Neuronal stem cell (in vitro differentiated cells): ENCODE results near the gene MUC5AC.

Experiments used
- DNase-seq: peaks from one replicate; pipeline ENCODE4 v3.0.0-alpha.2; 2013; ENCODE audit warnings: low spot score
- H2AFZ ChIP-seq: one replicate; pipeline ENCODE4 v1.6.1; 2013; ENCODE audit warnings: mild to moderate bottlenecking, low read length, inconsistent platforms
- H2AK5ac ChIP-seq: 2 replicates; pipeline ENCODE4 v1.6.1; 2013; ENCODE audit warnings: low read depth, mild to moderate bottlenecking, inconsistent platforms, low read length, moderate library complexity, mixed read lengths
- H2BK120ac ChIP-seq: 2 replicates; pipeline ENCODE4 v1.6.1; 2013; ENCODE audit warnings: low read depth, mild to moderate bottlenecking, inconsistent platforms, low read length, moderate library complexity, mixed read lengths
- H2BK12ac ChIP-seq: one replicate; pipeline ENCODE4 v1.6.1; 2013; ENCODE audit warnings: low read length, inconsistent platforms
- H2BK15ac ChIP-seq: 2 replicates; pipeline ENCODE4 v1.6.1; 2013; ENCODE audit warnings: mild to moderate bottlenecking, low read length, inconsistent platforms, mixed read lengths
- H2BK5ac ChIP-seq: one replicate; pipeline ENCODE4 v1.6.1; 2013; ENCODE audit warnings: inconsistent platforms, mild to moderate bottlenecking, low read length, moderate library complexity
- H3K14ac ChIP-seq: one replicate; pipeline ENCODE4 v1.6.1; 2013; ENCODE audit warnings: low read length, inconsistent platforms
- H3K18ac ChIP-seq: 2 replicates; pipeline ENCODE4 v1.6.1; 2013; ENCODE audit warnings: low read length, inconsistent platforms
- H3K23ac ChIP-seq: 2 replicates; pipeline ENCODE4 v1.6.1; 2013; ENCODE audit warnings: low read depth, mild to moderate bottlenecking, mixed read lengths, low read length, inconsistent platforms; ENCODE audit not compliant: poor library complexity
- H3K27ac ChIP-seq: replicated peaks from 3 replicates; pipeline ENCODE4 v1.5.1; 2013; ENCODE audit warnings: low read length, inconsistent platforms
- H3K27me3 ChIP-seq, 3 experiments: 2 replicates each; pipeline ENCODE4 v1.6.1; 2013; ENCODE audit warnings: low read length in 3 of 3, mild to moderate bottlenecking in 2 of 3, inconsistent platforms in 1 of 3, low read depth in 1 of 3, mixed read lengths in 1 of 3, moderate library complexity in 1 of 3; ENCODE audit not compliant: control insufficient read depth in 3 of 3, insufficient read depth in 3 of 3
- H3K36me3 ChIP-seq, 2 donors: replicated peaks in 1 of 2; 2 replicates each; pipeline ENCODE4 v1.6.1; 2013; ENCODE audit warnings: low read length in 2 of 2; ENCODE audit not compliant: control insufficient read depth in 2 of 2, insufficient read depth in 2 of 2
- H3K4ac ChIP-seq: 2 replicates; pipeline ENCODE4 v1.6.1; 2013; ENCODE audit warnings: inconsistent platforms, mild to moderate bottlenecking, low read length, moderate library complexity
- H3K4me1 ChIP-seq, 2 donors: 1 replicate in 1 of 2; 2 replicates in 1 of 2; pipeline ENCODE4 v1.6.1; 2013; ENCODE audit warnings: low read length in 2 of 2, low read depth in 1 of 2; ENCODE audit not compliant: control insufficient read depth in 2 of 2, insufficient read depth in 1 of 2
- H3K4me2 ChIP-seq: one replicate; pipeline ENCODE4 v1.6.1; 2013; ENCODE audit warnings: mild to moderate bottlenecking, low read length, inconsistent platforms; ENCODE audit not compliant: insufficient read depth, poor library complexity, severe bottlenecking
- H3K4me3 ChIP-seq, 2 donors: 2 replicates each; pipeline ENCODE4 v1.5.1; 2013; ENCODE audit warnings: low read length in 2 of 2, mild to moderate bottlenecking in 2 of 2, inconsistent platforms in 1 of 2, moderate library complexity in 1 of 2
- H3K79me1 ChIP-seq: one replicate; pipeline ENCODE4 v1.6.1; 2013; ENCODE audit warnings: low read depth, mild to moderate bottlenecking, inconsistent platforms, low read length, moderate library complexity
- H3K9ac ChIP-seq: one replicate; pipeline ENCODE4 v1.6.1; 2013; ENCODE audit warnings: mild to moderate bottlenecking, low read depth, low read length, inconsistent platforms; ENCODE audit not compliant: poor library complexity
- H3K9me3 ChIP-seq, 2 donors: replicated peaks in 1 of 2; 2 replicates each; pipeline versions ENCODE3 to v1.6.1; 2013; ENCODE audit warnings: low read length in 2 of 2, mild to moderate bottlenecking in 2 of 2, inconsistent platforms in 1 of 2, low read depth in 1 of 2, mixed read lengths in 1 of 2, moderate library complexity in 1 of 2; ENCODE audit not compliant: control insufficient read depth in 2 of 2, insufficient read depth in 1 of 2
- H4K8ac ChIP-seq: one replicate; pipeline ENCODE4 v1.6.1; 2013; ENCODE audit warnings: low read depth, mild to moderate bottlenecking, inconsistent platforms, low read length, moderate library complexity
- H4K91ac ChIP-seq: one replicate; pipeline ENCODE4 v1.6.1; 2013; ENCODE audit warnings: low read length, low read depth, mild to moderate bottlenecking, inconsistent platforms; ENCODE audit not compliant: poor library complexity
- WGBS, 2 donors: extraction: QIAGEN DNeasy Blood & Tissue Kit; methylation state at CpG; one replicate each; pipeline ENCODE4 v1.1.7; 2013; ENCODE audit warnings: missing lambda C conversion rate in 2 of 2, mixed read lengths in 1 of 2; ENCODE audit not compliant: insufficient read length in 2 of 2, insufficient replicate concordance in 1 of 2; ENCODE audit errors: extremely low coverage in 2 of 2; 5-methylcytosine and 5-hydroxymethylcytosine counted together

MUC5AC gene

GRCh38 chr11:1162138-1162475 lies 4.4 kb downstream of the MUC5AC start:
- Histone ChIP-seq H2BK15ac (peak overlapping the region; percentile 96), H3K36me3 (no peaks in the 10 kb centered on the region), H3K27me3 (peaks cover 0 to 26% (median 0%) of the 10 kb centered on the region in 3 experiments), H4K91ac (no peak overlapping the region), H2BK12ac (peak overlapping the region; percentile 73), H3K18ac (peak overlapping the region; percentile 64), H3K9me3 (no peaks in the 10 kb centered on the region), H4K8ac (peak overlapping the region; percentile 82), H2AK5ac (peak overlapping the region; percentile 56), H3K14ac (peak overlapping the region; percentile 71), H2AFZ (no peak overlapping the region), H3K4me3 (no peak overlapping the region), H3K23ac (no peak overlapping the region), H2BK5ac (no peak overlapping the region), H3K4ac (peak overlapping the region; percentile 53), H2BK120ac (no peak overlapping the region), H3K4me2 (no peak overlapping the region), H3K4me1 (no peaks in the 10 kb centered on the region), H3K79me1 (peaks cover 3% of the 10 kb centered on the region), H3K27ac (no peak overlapping the region), H3K9ac (no peak overlapping the region)
- WGBS, 2 donors: no CpG with 5 or more reads among the region's 21 CpGs
- no peak for DNase-seq

DNA sequence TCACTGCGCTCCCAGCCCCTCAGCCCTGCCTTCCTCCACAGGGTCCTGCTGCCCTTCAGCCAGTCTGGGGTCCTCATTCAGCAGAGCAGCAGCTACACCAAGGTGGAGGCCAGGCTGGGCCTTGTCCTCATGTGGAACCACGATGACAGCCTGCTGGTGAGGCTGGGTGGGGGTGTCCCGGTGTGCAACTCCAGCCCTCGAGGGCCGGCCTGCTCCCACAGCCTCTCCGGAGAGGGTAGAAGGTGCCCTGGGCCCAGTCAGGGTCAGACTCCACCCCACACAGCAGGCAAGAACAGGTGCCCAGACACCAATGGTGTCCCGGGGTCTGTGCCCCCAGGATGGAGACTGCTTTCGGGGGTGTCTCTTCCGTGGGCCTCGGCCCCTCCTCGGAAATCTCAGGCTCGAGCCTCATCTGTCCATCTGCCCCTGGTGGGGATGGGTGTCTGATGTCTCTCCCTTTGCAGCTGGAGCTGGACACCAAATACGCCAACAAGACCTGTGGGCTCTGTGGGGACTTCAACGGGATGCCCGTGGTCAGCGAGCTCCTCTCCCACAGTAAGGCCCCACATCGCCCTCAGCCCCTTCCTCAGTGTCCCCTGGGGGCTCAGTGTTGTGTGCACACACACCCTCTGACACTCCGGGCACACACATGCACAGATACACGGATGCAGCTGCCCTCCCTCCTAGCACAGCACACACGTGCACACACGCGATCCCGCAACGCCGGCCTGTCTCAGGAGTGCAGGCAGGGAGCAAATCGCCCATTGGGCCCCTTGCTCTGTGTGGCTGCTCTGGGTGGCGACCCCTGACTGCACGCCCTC lies 4.9 kb downstream of the MUC5AC start:
- no peak overlapping the region for H2AFZ ChIP-seq
- peak overlapping the region; percentile 71 for H3K18ac ChIP-seq
- peak overlapping the region; percentile 44 for H3K9ac ChIP-seq
- peaks cover 3% of the 10 kb centered on the region for H3K79me1 ChIP-seq
- no peak overlapping the region for H3K27ac ChIP-seq
- no peak for DNase-seq
- no peaks in the 10 kb centered on the region for H3K36me3 ChIP-seq
- WGBS, 2 donors: no CpG with 5 or more reads among the region's 28 CpGs
- no peak overlapping the region for H2BK120ac ChIP-seq
- H2BK15ac ChIP-seq: peak overlapping the region; percentile 96
- H3K27me3 ChIP-seq: peaks cover 0 to 26% (median 0%) of the 10 kb centered on the region in 3 experiments
- no peaks in the 10 kb centered on the region for H3K4me1 ChIP-seq
- H4K91ac ChIP-seq: peak overlapping the region; percentile 72
- H3K14ac ChIP-seq: peak overlapping the region; percentile 71
- peak overlapping the region; percentile 43 for H4K8ac ChIP-seq
- peak overlapping the region; percentile 73 for H2BK12ac ChIP-seq
- no peak overlapping the region for H3K4me2 ChIP-seq
- H3K4me3 ChIP-seq: no peak overlapping the region
- no peak overlapping the region for H3K4ac ChIP-seq
- H3K23ac ChIP-seq: peak overlapping the region; percentile 73
- no peaks in the 10 kb centered on the region for H3K9me3 ChIP-seq
- H2AK5ac ChIP-seq: peak overlapping the region; percentile 56
- H2BK5ac ChIP-seq: peak overlapping the region; percentile 53

DNA sequence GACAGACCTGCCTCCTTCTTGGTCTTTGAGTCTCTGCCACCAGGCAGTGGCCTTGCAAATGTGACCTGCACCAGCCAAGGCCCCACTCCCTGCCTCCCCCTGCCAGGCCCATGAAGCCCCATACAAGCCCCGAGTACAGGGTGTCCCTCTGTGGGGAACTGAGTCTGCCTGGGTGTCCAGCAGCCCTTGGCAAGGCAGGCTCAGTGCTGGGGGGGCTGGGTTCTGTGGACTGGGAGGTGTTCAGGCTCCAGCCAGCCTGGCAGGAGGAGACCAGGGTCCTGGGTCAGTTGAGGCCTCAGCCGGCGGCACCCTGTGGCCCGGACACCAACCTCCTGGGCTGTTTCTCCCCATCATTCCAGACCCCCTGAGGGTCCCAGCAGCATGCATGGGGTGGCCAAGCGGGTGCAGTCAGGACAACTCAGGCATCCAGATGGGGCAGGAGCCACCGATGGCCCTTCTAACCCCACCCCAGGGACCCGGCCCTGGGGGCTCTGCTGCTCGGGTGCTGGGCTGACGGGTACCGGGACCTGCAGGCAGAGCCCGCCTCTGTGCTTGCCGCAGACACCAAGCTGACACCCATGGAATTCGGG lies 5.7 kb downstream of the MUC5AC start:
- Histone ChIP-seq H2AFZ (no peak overlapping the region), H3K4me1 (no peaks in the 10 kb centered on the region), H2BK15ac (no peak overlapping the region), H3K9ac (no peak overlapping the region), H2BK12ac (no peak overlapping the region), H4K91ac (no peak overlapping the region), H3K79me1 (peaks cover 3% of the 10 kb centered on the region), H3K36me3 (no peaks in the 10 kb centered on the region), H3K4me3 (no peak overlapping the region), H3K4me2 (no peak overlapping the region), H2AK5ac (peak overlapping the region; percentile 86), H3K27me3 (peaks cover 0 to 26% (median 0%) of the 10 kb centered on the region in 3 experiments), H3K27ac (no peak overlapping the region), H2BK5ac (no peak overlapping the region), H3K23ac (no peak overlapping the region), H3K18ac (peak overlapping the region; percentile 38), H3K9me3 (no peaks in the 10 kb centered on the region), H3K4ac (no peak overlapping the region), H4K8ac (no peak overlapping the region), H3K14ac (no peak overlapping the region), H2BK120ac (no peak overlapping the region)
- no CpG with 5 or more reads among the region's 13 CpGs for WGBS, 2 donors
- no peak for DNase-seq
